Breast epithelium (tissue), 3 donors: ENCODE data around the gene GPS2.

ENCODE experiments used
- CTCF ChIP-seq, 3 donors: fragments of 450-650 bp; IDR thresholded peaks; one replicate each; pipeline ENCODE4 v1.5.1; 2016 to 2017; ENCODE audit warnings: antibody characterized with exemption in 3 of 3, mild to moderate bottlenecking in 3 of 3, moderate library complexity in 3 of 3
- POLR2A ChIP-seq: fragments of 450-650 bp; IDR thresholded peaks from one replicate; pipeline ENCODE4 v1.6.1; 2016; ENCODE audit warnings: antibody characterized with exemption, mild to moderate bottlenecking, moderate library complexity

GRCh38 chr17:7324438-7324779 lies 9.2 kb upstream of the GPS2 start:
- peak in 1 of 3 donors; percentile 2 for TF ChIP-seq CTCF (IDR thresholded peaks at IDR 0.05)
- no peak for TF ChIP-seq POLR2A
